ENCODE measurements around the gene RPS19.
"Not testable (repeated sequence)": the region's sequence is repeated elsewhere in the genome, so short reads cannot be mapped to it uniquely, and the experiment has no call there.

Gene RPS19

DNA sequence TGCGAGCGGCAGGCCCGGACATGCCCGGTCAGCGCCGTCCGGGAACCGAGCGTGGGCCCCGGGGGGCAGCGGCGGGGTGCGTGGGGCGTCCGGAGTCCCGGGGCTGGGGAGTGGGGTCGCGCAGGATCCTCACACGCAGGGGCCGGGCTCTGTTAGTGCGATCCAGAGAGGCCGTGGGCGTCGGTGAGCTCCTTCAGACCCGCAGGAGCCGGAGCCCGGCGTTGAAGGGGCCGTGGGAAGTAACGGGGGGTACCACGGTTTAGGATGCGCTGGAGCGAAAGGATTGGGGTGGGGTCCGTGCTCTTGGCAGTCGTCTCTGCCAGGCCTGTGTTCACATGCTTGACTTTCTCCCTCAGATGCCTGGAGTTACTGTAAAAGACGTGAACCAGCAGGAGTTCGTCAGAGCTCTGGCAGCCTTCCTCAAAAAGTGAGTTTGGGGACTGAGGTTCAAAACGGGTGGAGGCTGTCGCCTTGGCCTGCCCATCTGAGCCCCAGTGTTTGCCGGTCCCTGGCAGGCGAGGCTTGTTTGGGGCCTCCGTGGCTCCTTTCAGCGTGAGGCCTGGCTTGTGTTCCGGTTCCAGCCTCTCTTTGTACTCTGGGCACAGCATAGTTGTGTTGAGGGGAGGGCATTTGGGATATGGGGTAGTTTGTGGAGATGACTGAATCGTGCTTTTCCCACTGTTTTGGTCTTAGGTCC lies 512 bp downstream of the RPS19 start:
- no peak for DNase-seq

DNA sequence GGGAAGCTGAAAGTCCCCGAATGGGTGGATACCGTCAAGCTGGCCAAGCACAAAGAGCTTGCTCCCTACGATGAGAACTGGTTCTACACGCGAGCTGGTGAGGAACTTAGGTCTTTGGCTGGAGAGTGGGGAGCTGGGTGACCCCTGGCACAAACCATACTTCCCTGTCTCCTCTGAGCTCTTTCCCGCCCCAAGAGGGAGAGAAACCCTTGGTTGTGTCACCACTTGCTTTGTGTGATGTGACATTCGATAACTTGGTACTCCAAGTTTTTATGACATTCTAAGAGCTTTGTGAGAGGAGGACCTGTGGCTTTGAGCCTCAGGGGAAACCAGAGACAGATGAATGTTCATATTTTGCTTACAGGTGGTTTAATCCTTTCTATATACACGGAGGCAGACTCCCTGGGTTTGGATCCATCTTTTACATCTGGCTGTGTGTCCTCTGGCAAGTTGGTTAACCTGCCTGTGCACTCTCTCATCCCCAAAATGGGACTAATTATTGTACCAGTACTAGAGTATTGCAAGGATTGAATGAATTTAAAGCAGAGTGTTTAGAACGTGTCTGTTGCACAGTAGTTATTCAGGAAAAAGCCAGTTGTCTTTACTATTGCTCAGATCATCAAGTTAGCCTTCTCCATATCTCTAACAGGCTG lies 1.2 kb downstream of the RPS19 start:
- no peak for DNase-seq

DNA sequence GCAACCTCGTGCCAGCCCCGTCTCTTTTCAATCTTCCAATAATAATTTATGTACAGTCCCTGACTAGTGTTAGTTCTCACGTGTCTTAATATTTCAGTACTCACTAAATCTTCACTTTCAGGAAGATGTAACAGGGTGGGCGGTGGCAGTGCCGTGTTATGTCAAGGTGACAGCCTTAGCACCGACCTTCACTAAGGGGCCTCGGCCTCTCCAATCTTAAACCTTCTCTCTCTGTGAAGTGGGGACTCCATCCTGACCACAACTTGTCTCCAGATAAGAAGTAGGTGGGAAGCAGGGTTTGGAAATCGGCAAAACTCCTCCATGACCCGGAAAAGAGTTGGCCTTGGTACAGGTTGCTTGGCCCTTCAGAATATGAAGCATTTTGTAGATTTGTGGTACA lies 1.8 kb downstream of the RPS19 start:
- DNase-seq, result no peak

GRCh38 chr19:41862445-41862986 lies 2.5 kb downstream of the RPS19 start:
- no peak for DNase-seq

DNA sequence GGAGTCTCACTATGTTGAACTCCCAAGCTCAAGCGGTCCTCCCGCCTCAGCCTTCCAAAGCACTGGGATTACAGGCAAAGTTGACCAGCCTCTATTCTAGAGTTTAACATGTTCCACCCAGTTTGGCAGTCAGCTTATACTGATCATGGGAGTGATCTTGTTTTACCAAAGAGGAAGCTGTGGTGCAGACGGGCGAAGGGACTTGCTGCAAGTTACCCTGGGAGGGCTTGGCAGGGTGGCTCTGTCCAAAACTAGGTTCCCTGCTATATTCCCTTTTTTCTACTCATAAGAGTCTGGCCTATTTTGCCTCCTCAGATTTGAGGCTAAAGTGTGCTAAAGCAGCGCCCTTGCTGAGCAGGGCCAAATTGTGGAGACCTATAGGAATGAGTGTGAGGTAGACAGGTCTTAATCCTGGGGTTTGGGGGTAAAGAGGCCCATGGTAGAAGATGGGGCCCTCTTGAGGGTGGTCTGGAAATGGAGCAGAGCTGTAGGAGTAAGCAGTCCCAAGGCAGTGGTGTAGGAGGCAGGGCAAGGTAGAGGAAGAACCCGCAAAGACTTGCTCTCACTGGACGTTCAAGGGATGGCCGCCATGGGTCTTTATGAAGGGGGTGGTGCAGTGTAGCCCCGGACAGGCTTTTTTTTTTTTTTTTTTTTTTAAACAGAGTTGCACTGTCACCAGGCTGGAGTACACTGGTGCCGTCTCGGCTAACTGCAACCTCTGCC lies 3.3 kb downstream of the RPS19 start:
- DNase-seq, result no peak

DNA sequence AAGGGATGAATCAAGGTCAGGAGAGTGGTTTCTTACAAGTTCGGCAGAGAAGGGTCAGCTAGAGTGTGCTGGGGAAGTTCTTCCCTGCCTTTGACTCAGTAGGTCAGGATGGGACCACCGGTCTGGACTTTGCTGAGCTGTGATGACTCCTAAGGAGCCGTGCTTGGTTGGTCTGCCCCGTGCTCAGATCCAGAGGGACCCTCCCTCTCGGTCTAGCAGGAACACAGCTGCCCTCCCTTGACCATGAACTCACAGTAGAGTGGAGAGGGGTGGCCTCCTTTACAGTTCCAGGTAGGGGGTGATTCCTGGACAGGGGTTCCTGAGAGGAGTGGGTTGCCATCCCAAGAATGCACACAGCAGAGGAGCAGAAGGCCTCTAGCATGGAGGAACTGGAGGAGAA lies 4.3 kb downstream of the RPS19 start:
- no peak for DNase-seq

- DNase-seq, result no peak
Observed at GRCh38 chr19:41866284-41866683, 6.2 kb downstream of the RPS19 start.

DNA sequence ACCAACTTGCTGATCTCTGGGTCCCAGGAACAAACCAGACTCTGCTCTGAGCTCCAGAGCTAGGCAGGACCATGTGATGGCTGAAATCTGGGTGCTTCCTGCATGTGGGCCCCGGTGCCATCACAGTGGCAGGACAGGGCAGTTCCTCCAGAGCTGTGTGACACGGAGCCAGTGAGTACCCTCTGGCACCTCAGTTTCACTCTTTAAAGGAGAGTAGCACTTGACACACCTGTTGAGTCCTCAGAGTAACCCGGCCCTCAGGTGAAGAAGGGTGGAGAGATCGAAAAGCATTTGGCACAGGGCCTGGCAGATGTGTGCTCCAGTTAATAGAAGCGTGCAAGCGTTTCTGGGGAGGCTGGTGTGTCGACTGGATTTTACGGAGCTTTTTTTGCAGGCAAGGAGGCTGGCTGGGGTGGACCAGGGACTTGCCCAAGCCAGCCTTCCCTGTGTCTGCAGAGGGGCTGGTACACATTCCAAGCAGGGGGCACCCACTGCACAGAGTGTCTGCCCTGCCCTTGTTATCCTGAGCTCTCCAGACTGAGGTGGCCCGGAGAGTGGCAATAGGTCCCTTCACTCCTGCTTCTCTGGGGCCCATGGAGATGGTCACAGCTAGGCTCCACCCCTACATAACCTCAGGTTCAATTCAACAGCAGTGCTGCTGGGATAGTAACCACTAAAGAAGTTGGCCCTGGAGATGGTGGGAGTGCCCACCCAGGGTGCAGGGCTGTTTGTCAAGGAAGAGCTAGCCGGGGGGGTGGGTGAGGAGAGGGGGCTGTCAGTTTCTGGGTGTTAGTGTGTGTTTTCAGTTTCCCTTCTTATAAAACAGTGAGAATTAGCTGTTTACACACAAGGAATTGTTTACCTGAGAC lies 8.3 kb downstream of the RPS19 start:
- DNase-seq, result no peak

DNA sequence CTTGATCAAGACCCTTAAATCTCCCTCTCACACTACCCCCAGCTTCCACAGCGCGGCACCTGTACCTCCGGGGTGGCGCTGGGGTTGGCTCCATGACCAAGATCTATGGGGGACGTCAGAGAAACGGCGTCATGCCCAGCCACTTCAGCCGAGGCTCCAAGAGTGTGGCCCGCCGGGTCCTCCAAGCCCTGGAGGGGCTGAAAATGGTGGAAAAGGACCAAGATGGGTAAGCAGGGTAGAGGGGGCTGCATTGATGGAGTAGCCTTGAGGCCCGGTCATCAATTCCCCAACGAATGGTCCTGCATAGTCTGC lies 8.9 kb downstream of the RPS19 start:
- no peak for DNase-seq

DNA sequence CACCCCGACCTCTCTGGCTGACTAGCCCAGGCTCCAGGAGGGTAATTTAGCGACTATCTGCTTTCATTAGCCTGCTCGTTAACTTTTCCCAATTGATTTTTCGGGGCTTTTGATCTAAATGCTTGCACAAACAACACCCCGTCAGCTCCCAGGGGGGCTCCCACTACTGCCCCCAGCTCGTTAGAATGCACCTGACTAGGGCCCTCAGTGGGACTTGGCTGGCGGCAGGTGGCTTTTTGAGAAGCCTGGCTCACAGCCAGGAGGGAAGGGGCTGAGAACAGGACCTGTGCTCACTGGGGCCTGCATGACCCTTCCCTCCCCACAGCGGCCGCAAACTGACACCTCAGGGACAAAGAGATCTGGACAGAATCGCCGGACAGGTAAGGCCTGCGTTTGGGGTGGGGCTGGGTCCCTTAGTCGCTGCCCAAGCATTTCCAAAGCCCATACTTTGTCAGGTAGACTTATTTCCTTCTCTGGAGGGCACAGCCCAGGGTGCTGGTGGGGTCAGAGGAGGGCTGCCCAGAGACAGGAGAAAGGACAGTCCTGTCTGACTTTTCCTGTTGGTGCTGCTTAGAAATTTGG lies 9.4 kb downstream of the RPS19 start:
- no peak for DNase-seq

GRCh38 chr19:41870401-41870873 lies 10.4 kb downstream of the RPS19 start:
- no peak for DNase-seq

DNA sequence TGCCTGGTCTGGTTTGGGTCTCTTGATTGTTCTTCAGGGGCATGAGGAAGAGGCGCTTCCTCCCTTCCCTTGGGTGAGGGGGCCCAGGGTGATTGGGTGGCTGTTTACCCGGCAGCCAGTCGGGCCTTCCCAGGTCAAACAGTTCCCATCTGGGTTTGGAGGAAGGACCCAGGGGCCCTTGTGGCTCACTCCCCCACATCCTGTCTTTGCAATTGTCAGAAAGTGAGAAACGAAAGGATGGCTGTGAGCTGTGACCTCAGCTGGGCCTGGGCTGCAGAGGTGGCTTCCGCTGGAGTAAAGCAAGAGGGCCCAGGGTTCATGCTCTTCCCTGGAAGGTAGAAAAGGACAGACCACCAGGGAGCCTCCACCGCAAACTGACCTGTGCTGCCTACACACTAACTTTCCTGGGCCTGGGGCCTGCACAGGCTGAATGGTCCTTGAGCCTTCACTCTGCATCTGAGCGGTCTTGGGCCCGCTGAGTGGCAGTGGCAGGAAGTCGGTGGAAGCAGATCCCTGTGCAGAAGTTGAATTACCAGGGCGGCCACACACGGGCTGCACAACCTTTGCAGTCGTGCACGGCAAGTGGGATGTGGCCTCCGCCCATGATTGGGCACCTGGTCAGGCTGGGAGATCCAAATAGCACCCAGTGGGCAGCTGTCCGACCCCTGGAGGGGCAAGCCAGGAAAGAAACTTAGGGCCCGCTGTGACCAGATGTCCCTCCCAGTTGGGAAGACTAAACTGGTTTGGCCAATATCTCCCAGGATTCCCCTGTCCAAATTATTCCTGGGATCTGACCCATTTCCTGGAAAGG lies 11.7 kb downstream of the RPS19 start:
- DNase-seq, result peak; percentile 46

GRCh38 chr19:41872384-41872774 lies 12.3 kb downstream of the RPS19 start:
- DNase-seq, result no peak

DNA sequence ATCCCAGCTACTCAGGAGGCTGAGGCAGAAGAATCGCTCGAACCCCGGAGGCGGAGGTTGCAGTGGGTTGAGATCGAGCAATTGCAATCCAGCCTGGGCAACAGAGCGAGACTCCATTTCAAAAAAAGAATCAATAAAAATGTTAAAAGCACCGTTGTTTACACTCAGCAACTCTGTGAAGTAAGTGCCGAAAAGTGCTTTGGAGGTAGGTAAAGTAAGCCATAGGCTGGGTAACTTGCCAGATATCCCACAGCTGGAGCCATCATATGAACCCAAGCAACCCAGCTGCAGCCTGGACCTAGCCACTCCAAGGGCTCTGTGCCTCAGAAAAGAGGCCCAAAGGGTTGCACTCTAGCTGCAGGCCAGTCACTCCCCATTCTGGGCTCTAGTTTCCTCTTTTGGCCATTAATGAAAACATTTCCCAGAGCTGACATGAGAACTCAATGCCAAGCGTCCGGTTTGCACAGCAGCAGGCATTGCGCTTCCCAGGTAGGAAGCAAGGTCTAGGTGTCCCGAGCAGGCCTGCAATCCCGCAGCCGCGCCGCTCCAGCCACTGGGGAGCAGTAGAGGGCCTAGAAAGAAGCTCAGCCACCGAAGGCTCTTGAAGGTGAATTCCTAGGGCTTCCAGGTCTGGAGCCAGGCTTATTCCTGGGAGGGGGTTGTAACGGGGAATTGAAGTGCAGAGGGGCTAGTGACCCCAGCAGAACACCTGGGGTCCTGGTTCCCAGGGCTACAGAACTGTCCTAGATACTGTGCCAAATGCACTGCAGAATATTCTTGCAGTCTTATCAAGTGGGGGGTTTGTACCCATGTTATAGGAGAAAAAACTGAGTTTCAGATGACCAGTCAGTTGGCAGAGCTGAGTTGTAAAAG lies 13.0 kb downstream of the RPS19 start:
- DNase-seq, result peak; percentile 64

- DNase-seq, result not testable (repeated sequence)
Observed at GRCh38 chr19:41875973-41876372, 15.9 kb downstream of the RPS19 start.

- DNase-seq, result no peak
Observed at GRCh38 chr19:41876847-41877832, 17.1 kb downstream of the RPS19 start, which contains the start of gene CD79A. Gene CD79A (plus strand): TSS chr19:41877279. CDS start chr19:41877305, 26 bp downstream.

DNA sequence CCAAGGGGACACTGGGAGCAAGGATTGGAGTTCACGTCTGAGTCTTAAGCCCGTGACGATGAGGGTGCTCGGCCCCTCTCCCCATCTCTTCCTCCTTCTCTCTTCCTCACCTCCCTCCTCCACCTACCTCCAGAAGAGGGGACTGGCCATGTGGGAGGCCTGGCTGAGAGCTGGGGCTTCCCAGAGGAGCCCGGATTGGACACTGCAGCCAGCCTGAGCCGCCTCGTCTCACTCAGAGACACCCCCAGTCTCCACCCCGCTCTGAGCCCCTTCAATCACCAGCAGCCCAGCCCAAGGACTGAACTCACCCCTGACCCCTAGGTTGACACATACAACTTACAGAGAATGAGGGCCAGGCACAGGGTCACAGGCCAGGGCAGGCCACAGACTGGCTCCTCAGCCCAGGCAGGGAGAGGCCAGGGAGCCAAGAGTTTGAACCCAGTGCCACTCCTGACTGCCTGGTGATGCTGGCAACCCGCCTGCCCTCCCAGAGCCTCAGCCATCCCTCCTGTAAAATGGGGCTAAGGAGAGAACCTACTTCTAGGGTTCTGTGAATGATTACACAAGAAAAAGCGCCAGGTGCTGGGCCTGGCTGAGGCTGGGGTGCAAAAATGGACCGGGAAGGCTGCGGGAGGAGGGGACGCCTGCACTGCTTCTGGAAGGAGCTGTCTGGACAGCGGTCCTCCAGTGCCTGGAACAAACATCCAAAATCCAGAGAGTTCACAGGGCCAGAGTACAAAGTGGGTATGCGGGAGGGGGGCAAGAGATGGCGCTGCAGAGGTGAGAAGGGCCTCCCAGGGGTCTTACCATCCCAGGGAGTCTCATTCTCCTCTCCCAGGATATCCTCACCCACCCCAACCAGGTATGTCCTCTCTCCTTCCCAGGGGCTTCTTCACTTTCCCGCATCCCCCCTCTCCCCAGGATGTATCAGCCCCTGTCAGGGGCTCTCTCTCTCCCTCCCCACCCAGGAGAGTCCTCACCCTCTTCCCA lies 18.2 kb downstream of the RPS19 start:
- no peak for DNase-seq

GRCh38 chr19:41879080-41879479 lies 19.0 kb downstream of the RPS19 start:
- DNase-seq, result no peak

Measured in T-helper 9 cell (primary cell).